ENCODE measurements around the gene KCNQ4. TPM values are rescaled to one million over a fixed set of nuclear protein-coding genes. Genes with fewer than 3 reads are reported as not detected.

KCNQ4 gene
- 0.08 and 0.09 TPM in 2 replicates for polyA plus RNA-seq (2011; rRNA removed)
- 0.17 and 0.30 TPM in 2 replicates for polyA plus RNA-seq (2012; cell fraction: cytosol; rRNA removed)
- 0.95 and 1.7 TPM in 2 replicates for polyA plus RNA-seq (2012; cell fraction: nucleus; rRNA removed)
- 0.17 to 0.24 TPM (median 0.22 TPM) in 3 replicates for polyA plus RNA-seq (2017; fragmentation: RNase III; extraction: RNeasy Plus Mini Kit Qiagen cat#74134 plus additional on column Dnase treatment)
- polyA minus RNA-seq (2011; rRNA and poly(A)+ RNA removed), result 0.17 and 0.24 TPM in 2 replicates

GRCh38 chr1:40783001-40783905, at the start of gene KCNQ4:
KCNQ4 (plus strand) TSS chr1:40783787; CDS start chr1:40784094, 307 bp downstream.
- TF ChIP-seq RAD21 (conservative IDR thresholded peaks at IDR 0.05 in 1 of 2, IDR thresholded peaks at IDR 0.05 in 1 of 2) (no peak), MAFK (IDR thresholded peaks at IDR 0.05; ENCODE audit: partially characterized antibody) (no peak)
- Histone ChIP-seq H3K4me1 (no peaks in the 10 kb centered on the region), H3K9me3 (no peaks in the 10 kb centered on the region), H3K4me3 (peak within 1 kb of the TSS; percentile 53), H3K4me2 (peak within 1 kb of the TSS; percentile 93), H3K27ac (peak within 1 kb of the TSS; percentile 59 to 88; a peak in 4 of 6 replicates)
- POLR2A ChIA-PET, result no interaction called here
- FAIRE-seq (no peak), ATAC-seq (peak in 1 of 2 experiments; percentile 35; a peak in 3 of 6 replicates), DNase-seq (ENCODE audit: low read depth in 1 of 2, low spot score in 1 of 2) (no peak)
- 90% methylated on average over 15 of the region's 73 CpGs for whole genome bisulfite sequencing (ENCODE audit: missing lambda C conversion rate)
- CTCF ChIA-PET, result interaction anchor here (0.7 to 1.1 kb wide), 3 partner anchors 8 to 30 kb away, joined by 3 to 7 read pairs (median 3); no protein-coding TSS in a partner anchor

- no peak for FAIRE-seq
- DNase-seq (ENCODE audit: low read depth in 1 of 2, low spot score in 1 of 2), result no peak
- Histone ChIP-seq H3K4me3 (no peak overlapping the region), H3K27ac (no peak overlapping the region), H3K4me1 (peaks cover 16% of the 10 kb centered on the region), H3K4me2 (no peak overlapping the region), H3K9me3 (no peaks in the 10 kb centered on the region)
- POLR2A ChIA-PET, result no interaction called here
- TF ChIP-seq EHF (CRISPR knock-in tag; IDR thresholded peaks at IDR 0.05), result no peak
- TF ChIP-seq RAD21 (conservative IDR thresholded peaks at IDR 0.05 in 1 of 2, IDR thresholded peaks at IDR 0.05 in 1 of 2), result no peak
- TF ChIP-seq ZC3H11A (IDR thresholded peaks at IDR 0.05), result no peak
- no peak for TF ChIP-seq HES2 (IDR thresholded peaks at IDR 0.05)
- no peak for TF ChIP-seq ZSCAN20 (CRISPR knock-in tag; IDR thresholded peaks at IDR 0.05)
- no peak for TF ChIP-seq TP53 (CRISPR knock-in tag; IDR thresholded peaks at IDR 0.05)
- TF ChIP-seq HOXA7 (CRISPR knock-in tag; IDR thresholded peaks at IDR 0.05), result no peak
- 92% methylated on average over 8 of the region's 8 CpGs for WGBS (ENCODE audit: missing lambda C conversion rate)
- CTCF ChIA-PET, result interaction anchor here (0.7 to 0.8 kb wide), 2 partner anchors 10 to 1441 kb away, joined by 3 read pairs; no protein-coding TSS in a partner anchor
- no peak for ATAC-seq
Observed at GRCh38 chr1:40734882-40735628, 48.5 kb upstream of the KCNQ4 start.

- Histone ChIP-seq H3K9me3 (no peaks in the 10 kb centered on the region), H3K4me2 (no peak overlapping the region), H3K27ac (no peak overlapping the region), H3K4me1 (peaks cover 19% of the 10 kb centered on the region), H3K4me3 (no peak overlapping the region)
- ATAC-seq (no peak), FAIRE-seq (no peak), DNase-seq (ENCODE audit: low read depth in 1 of 2, low spot score in 1 of 2) (no peak)
- POLR2A ChIA-PET, result no interaction called here
- CTCF ChIA-PET, result interaction anchor here (0.5 kb wide), 1 partner anchor 268 kb away, joined by 3 read pairs; no protein-coding TSS in a partner anchor
- TF ChIP-seq SMC3 (IDR thresholded peaks at IDR 0.05), result no peak
- no peak for TF ChIP-seq SREBF2 (IDR thresholded peaks at IDR 0.05)
- no peak for TF ChIP-seq HOXB13 (CRISPR knock-in tag; IDR thresholded peaks at IDR 0.05; ENCODE audit: low read depth)
- TF ChIP-seq HES2 (IDR thresholded peaks at IDR 0.05), result no peak
- TF ChIP-seq ZC3H11A (IDR thresholded peaks at IDR 0.05), result no peak
- no peak for TF ChIP-seq MYC (IDR thresholded peaks at IDR 0.05; ENCODE audit: borderline replicate concordance, low read length)
- TF ChIP-seq EHF (CRISPR knock-in tag; IDR thresholded peaks at IDR 0.05), result no peak
- TF ChIP-seq JUNB (IDR thresholded peaks at IDR 0.05), result no peak
- TF ChIP-seq POLR2AphosphoS2 (conservative IDR thresholded peaks at IDR 0.05; ENCODE audit: low read length), result no peak
- no peak for TF ChIP-seq MAZ (IDR thresholded peaks at IDR 0.05; ENCODE audit: borderline replicate concordance, low read depth, low read length)
Observed at GRCh38 chr1:40736085-40736531, 47.5 kb upstream of the KCNQ4 start.

- CTCF ChIA-PET, result interaction anchor here (1.0 kb wide), 1 partner anchor 35 kb away, joined by 4 read pairs; no protein-coding TSS in a partner anchor
- Histone ChIP-seq H3K4me2 (no peak overlapping the region), H3K27ac (no peak overlapping the region), H3K4me1 (peaks cover 19% of the 10 kb centered on the region), H3K9me3 (no peaks in the 10 kb centered on the region), H3K4me3 (no peak overlapping the region)
- FAIRE-seq, result no peak
- POLR2A ChIA-PET, result no interaction called here
- TF ChIP-seq KDM5A (IDR thresholded peaks at IDR 0.05) (no peak), ZSCAN20 (CRISPR knock-in tag; IDR thresholded peaks at IDR 0.05) (no peak), HOXB13 (CRISPR knock-in tag; IDR thresholded peaks at IDR 0.05; ENCODE audit: low read depth) (no peak), EHF (CRISPR knock-in tag; IDR thresholded peaks at IDR 0.05) (no peak), ATOH8 (CRISPR knock-in tag; IDR thresholded peaks at IDR 0.05; ENCODE audit: low read depth) (no peak), HMGXB4 (CRISPR knock-in tag; IDR thresholded peaks at IDR 0.05; ENCODE audit: borderline replicate concordance) (no peak)
- no peak for ATAC-seq
- WGBS (ENCODE audit: missing lambda C conversion rate), result 92% methylated on average over 6 of the region's 6 CpGs
- no peak for DNase-seq (ENCODE audit: low read depth in 1 of 2, low spot score in 1 of 2)
Observed at GRCh38 chr1:40738831-40739230, 44.8 kb upstream of the KCNQ4 start.
